Stimulated activated CD8-positive, alpha-beta memory T cell treated with anti-CD3 and anti-CD28 coated beads, Interleukin-7, amount 100 ng/mL, for 24 hours (primary cell): ENCODE data around the gene MED26.

ENCODE experiments used
- DNase-seq: peaks from one replicate; pipeline ENCODE4 v3.0.0-alpha.2; 2020; ENCODE audit warnings: low read depth

MED26 gene

GRCh38 chr19:16649734-16650133, 21.7 kb upstream of the MED26 start:
- no peak for DNase-seq

GRCh38 chr19:16645140-16645539, 17.1 kb upstream of the MED26 start:
- DNase-seq = no peak

GRCh38 chr19:16641695-16642094, 13.7 kb upstream of the MED26 start:
- no peak for DNase-seq

- DNase-seq = no peak
Measured at GRCh38 chr19:16640951-16641350, 12.9 kb upstream of the MED26 start.

- no peak for DNase-seq
Measured at GRCh38 chr19:16638666-16639065, 10.7 kb upstream of the MED26 start.

GRCh38 chr19:16637535-16637934, 9.5 kb upstream of the MED26 start:
- DNase-seq = no peak

GRCh38 chr19:16631465-16631864, 3.5 kb upstream of the MED26 start:
- no peak for DNase-seq

GRCh38 chr19:16628984-16629691, 1.1 kb upstream of the MED26 start:
- DNase-seq = no peak

- no peak for DNase-seq
Measured at GRCh38 chr19:16627928-16628182, 149 bp downstream of the MED26 start.

- DNase-seq = no peak
Measured at GRCh38 chr19:16627193-16627927, 644 bp downstream of the MED26 start.

- no peak for DNase-seq
Measured at GRCh38 chr19:16626796-16627192, 1.2 kb downstream of the MED26 start.

- no peak for DNase-seq
Measured at GRCh38 chr19:16625163-16625958, 2.6 kb downstream of the MED26 start.

GRCh38 chr19:16624236-16624635, 3.8 kb downstream of the MED26 start:
- DNase-seq = no peak

GRCh38 chr19:16623576-16623975, 4.4 kb downstream of the MED26 start:
- no peak for DNase-seq

GRCh38 chr19:16623066-16623465, 4.9 kb downstream of the MED26 start:
- no peak for DNase-seq

GRCh38 chr19:16621165-16621800, 6.7 kb downstream of the MED26 start:
- DNase-seq = no peak

- DNase-seq = no peak
Measured at GRCh38 chr19:16620584-16620983, 7.4 kb downstream of the MED26 start.

GRCh38 chr19:16620018-16620417, 8.0 kb downstream of the MED26 start:
- DNase-seq = no peak

GRCh38 chr19:16619457-16619856, 8.5 kb downstream of the MED26 start:
- DNase-seq = no peak

- DNase-seq = no peak
Measured at GRCh38 chr19:16618248-16618647, 9.8 kb downstream of the MED26 start.

- no peak for DNase-seq
Measured at GRCh38 chr19:16615808-16616207, 12.2 kb downstream of the MED26 start.

- DNase-seq = no peak
Measured at GRCh38 chr19:16614941-16615340, 13.1 kb downstream of the MED26 start.

GRCh38 chr19:16613841-16614240, 14.2 kb downstream of the MED26 start:
- DNase-seq = no peak
